ENCODE measurements around the gene MFSD2A.
"Not testable (repeated sequence)": the region's sequence is repeated elsewhere in the genome, so short reads cannot be mapped to it uniquely, and the experiment has no call there.

Gene MFSD2A

DNA sequence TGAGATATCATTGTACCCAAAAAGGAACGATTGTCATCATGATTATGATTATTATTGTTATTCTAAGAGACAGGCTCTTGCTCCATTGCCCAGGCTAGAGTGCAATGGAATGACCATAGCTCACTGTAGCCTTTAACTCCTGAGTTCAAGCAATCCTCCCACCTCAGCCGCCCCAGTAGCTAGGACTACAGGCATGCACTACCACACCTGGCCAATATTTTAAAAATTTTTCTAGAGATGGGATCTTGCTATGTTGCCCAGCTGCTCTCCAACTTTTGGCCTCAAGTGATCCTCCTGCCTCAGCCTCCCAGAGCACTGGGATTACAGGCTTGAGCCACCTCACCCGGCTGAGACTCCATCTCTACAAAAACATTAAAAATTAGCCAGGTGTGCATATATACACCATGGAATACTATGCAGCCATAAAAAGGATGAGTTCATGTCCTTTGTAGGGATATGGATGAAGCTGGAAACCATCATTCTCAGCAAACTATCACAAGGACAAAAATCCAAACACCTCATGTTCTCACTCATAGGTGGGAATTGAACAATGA is 52.6 kb downstream of the MFSD2A start:
- DNase-seq, result not testable (repeated sequence)

DNA sequence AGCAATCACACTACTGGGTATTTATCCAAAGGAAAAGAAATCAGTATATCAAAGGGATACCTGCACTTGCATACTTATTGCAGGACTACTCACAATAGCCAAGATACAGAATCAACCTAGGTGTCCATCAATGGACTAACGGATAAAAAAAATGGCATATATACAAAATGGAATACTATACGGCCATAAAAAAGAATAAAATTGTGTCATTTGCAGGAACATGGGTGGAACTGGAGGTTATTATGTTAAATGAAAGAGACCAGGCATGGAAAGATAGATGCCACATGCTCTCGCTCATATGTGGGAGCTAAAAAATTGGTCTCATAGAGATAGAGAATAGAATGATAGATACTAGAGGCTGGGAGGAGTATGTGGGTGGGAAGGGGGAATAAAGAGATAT is 56.3 kb downstream of the MFSD2A start:
- no peak for DNase-seq

DNA sequence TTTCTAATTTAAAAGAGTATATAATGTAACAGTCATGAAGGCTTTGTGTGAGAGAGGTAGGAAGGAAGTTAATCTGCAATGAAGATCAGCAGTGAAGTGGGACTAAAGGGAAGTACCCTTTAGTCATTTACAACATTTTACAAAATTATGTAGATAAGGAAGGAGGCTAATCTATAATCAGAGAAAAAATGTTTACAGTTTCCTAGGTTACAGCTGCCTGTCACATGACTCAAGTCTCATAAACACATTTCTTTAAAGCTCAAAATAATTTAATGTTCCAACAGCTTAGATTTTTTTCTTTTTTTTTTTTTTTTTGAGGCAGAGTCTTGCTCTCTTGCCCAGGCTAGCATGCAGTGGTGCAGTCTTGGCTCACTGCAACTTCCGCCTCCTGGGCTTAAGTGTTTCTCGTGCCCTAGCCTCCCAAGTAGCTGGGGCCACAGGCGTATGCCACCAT is 59.3 kb downstream of the MFSD2A start:
- DNase-seq, result no peak

DNA sequence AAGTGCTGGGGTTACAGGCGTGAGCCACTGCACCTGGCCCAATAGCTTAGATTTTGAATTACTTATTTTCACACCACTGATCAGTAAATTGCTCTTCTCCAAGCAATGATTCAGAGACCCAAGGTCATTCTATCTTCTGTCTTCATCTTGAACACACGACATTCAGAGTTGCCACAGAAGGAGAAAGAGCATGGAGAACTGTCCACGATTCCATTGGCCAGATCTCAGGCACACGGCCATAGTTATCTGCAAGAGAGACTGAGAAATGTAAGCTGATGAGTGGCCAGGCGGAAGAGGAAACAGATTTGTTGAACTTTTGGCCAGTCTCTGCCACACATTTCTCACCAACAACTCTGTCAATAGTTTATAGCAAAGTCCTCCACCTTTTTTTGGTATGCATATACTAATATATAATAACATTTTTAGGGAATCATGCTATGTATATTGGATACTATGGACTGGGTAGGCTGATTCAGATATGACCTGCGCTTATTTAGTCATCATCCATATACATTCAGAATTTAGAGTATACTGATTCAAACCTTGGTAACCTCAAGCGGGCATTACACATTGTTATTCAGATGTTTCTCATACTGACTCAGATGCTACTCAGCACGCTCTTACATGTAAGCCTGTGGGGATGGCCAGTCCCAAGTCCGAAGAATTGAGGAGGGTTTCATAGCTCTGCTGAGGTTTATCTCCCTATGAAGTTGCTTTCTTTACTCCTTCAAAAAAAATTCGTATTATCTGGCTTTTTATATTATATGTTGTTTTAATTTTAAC is 60.1 kb downstream of the MFSD2A start:
- no peak for DNase-seq

DNA sequence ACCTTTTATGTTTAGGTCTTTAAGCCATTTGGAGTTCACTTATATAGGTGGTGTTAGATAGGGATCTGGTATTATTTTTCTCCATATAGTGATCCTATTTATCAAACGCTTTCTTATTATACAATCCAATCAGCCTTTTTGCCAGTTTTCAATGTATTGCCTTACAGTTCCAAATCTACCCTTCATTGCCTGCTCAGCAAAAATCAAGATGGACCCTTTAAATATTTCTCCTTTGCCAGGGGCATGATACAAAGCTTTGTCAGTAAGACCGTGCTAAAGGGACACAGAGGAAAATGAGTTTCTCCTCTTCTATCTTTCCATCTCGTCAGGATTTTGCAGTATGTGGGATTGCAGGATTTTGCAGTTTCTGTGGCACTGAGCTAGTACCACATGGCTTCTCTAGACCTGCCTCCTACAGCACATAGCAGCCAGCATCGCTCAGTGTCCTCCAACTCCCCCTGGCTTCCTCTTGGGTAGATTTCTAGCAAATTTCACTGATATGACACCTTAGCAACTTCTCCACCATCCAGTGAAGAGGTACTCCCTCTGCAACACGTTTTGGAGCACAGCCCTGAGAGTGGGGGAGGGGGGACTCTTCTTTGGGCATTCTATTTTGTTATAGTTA is 63.1 kb downstream of the MFSD2A start:
- no peak for DNase-seq
